Measurements from ENCODE around the gene TMEM62. TPM values are rescaled to one million over a fixed set of nuclear protein-coding genes. Genes with fewer than 3 reads are reported as not detected.
"Not testable (repeated sequence)": the region's sequence is repeated elsewhere in the genome, so short reads cannot be mapped to it uniquely, and the experiment has no call there.

TMEM62 gene
- total and polyA plus RNA-seq, 9 of the 15 experiments (the other 6 are each of a cell fraction or from before 2014, with no cell fraction given) = 4.4 to 16.6 (median 11.1) TPM

DNA sequence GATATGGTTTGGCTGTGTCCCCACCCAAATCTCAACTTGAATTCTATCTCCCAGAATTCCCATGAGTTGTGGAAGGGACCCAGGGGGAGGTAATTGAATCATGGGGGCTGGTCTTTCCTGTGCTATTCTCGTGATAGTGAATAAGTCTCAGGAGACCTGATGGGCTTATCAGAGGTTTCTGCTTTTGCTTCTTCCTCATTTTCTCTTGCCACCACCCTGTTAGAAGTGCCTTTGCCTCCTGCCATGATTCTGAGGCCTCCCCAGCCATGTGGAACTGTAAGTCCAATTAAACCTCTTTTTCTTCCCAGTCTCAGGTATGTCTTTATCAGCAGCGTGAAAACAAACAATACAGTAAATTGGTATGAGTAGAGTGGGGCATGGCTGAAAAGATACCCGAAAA is 64.4 kb downstream of the TMEM62 start:
- peaks cover 34% of the 10 kb centered on the region for H3K36me3 ChIP-seq (ENCODE audit: control insufficient read depth, insufficient read depth, low read length)
- H3K4me2 ChIP-seq (ENCODE audit: insufficient read depth, low read length); in situ Hi-C loops (cut with MboI); H3K4me1 ChIP-seq (replicated peaks in 1 of 2; ENCODE audit: control insufficient read depth in 2 of 2, insufficient read depth in 2 of 2, low read length in 2 of 2); FAIRE-seq; H3K4me3 ChIP-seq; H3K9me1 ChIP-seq (ENCODE audit: control insufficient read depth, insufficient read depth, low read length); ATAC-seq; H2AFZ ChIP-seq (ENCODE audit: low read depth, low read length); H4K20me1 ChIP-seq (replicated peaks; ENCODE audit: control insufficient read depth, insufficient read depth, low read length); intact Hi-C loops (cut with micrococcal nuclease); H3K9ac ChIP-seq (ENCODE audit: insufficient read depth in 1 of 2, low read depth in 2 of 2, low read length in 2 of 2); H3K27me3 ChIP-seq (ENCODE audit: control insufficient read depth in 2 of 2, insufficient read depth in 2 of 2, low read length in 2 of 2); H3K9me3 ChIP-seq (replicated peaks; ENCODE audit: control insufficient read depth, insufficient read depth, low read depth, low read length); DNase-seq (ENCODE audit: extremely low read depth in 1 of 4, low spot score in 3 of 4); BruUV-seq (replicated peaks); H3K27ac ChIP-seq (ENCODE audit: extremely low read depth, low read depth, low read length); H3K79me2 ChIP-seq (ENCODE audit: control insufficient read depth, insufficient read depth, low read length): not testable (repeated sequence)
- WGBS (ENCODE audit: insufficient coverage, low coverage, missing lambda C conversion rate) = 50% methylated on average over 3 of the region's 3 CpGs
- TF ChIP-seq ZNF766 (CRISPR knock-in tag; conservative IDR thresholded peaks at IDR 0.05) = peak; percentile 82
- POLR2A ChIA-PET = interaction anchor here (0.7 to 1.4 kb wide), 2 partner anchors 12 to 78 kb away, joined by 3 to 4 read pairs; no protein-coding TSS in a partner anchor
- CTCF ChIA-PET (ENCODE audit: low intra/inter-chr PET ratio) = interaction anchor here (0.7 kb wide), 1 partner anchor 490 kb away, joined by 3 read pairs; no protein-coding TSS in a partner anchor

DNA sequence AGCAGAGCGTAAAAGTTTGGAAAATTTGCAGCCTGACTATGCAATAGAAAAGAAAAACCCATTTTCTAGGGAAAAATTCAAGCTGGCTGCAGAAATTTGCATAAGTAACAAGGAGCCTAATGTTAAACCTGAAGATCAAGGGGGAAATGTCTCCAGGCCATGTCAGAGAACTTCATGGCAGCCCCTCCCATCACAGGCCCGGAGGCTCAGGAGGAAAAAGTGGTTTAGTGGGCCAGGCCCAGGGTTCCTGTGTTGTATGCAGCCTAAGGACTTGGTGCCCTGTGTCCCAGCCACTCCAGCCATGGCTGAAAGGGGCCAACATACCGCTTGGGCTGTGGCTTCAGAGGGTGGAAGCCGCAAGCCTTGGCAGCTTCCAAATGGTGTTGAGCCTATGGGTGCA is 65.2 kb downstream of the TMEM62 start:
- DNase-seq (ENCODE audit: extremely low read depth in 1 of 4, low spot score in 3 of 4); BruUV-seq (replicated peaks); H3K9me1 ChIP-seq (ENCODE audit: control insufficient read depth, insufficient read depth, low read length); CTCF ChIA-PET (ENCODE audit: low intra/inter-chr PET ratio); H3K27ac ChIP-seq (ENCODE audit: extremely low read depth, low read depth, low read length); H3K4me1 ChIP-seq (replicated peaks in 1 of 2; ENCODE audit: control insufficient read depth in 2 of 2, insufficient read depth in 2 of 2, low read length in 2 of 2); H3K4me3 ChIP-seq; H3K79me2 ChIP-seq (ENCODE audit: control insufficient read depth, insufficient read depth, low read length); FAIRE-seq; intact Hi-C loops (cut with micrococcal nuclease); H3K9ac ChIP-seq (ENCODE audit: insufficient read depth in 1 of 2, low read depth in 2 of 2, low read length in 2 of 2); H2AFZ ChIP-seq (ENCODE audit: low read depth, low read length); H3K27me3 ChIP-seq (ENCODE audit: control insufficient read depth in 2 of 2, insufficient read depth in 2 of 2, low read length in 2 of 2); H4K20me1 ChIP-seq (replicated peaks; ENCODE audit: control insufficient read depth, insufficient read depth, low read length); ATAC-seq; H3K9me3 ChIP-seq (replicated peaks; ENCODE audit: control insufficient read depth, insufficient read depth, low read depth, low read length); H3K4me2 ChIP-seq (ENCODE audit: insufficient read depth, low read length); in situ Hi-C loops (cut with MboI): not testable (repeated sequence)
- 45% methylated on average over 4 of the region's 4 CpGs for WGBS (ENCODE audit: insufficient coverage, low coverage, missing lambda C conversion rate)
- H3K36me3 ChIP-seq (ENCODE audit: control insufficient read depth, insufficient read depth, low read length) = peaks cover 28% of the 10 kb centered on the region
- TF ChIP-seq ZFP36 (IDR thresholded peaks at IDR 0.05; ENCODE audit: low read depth, low read length, partially characterized antibody) = peak; percentile 66
- TF ChIP-seq TRIM28 (IDR thresholded peaks at IDR 0.05) = peak; percentile 64; the same call in 1 of the 2 replicates
- TF ChIP-seq, protein P1, sequence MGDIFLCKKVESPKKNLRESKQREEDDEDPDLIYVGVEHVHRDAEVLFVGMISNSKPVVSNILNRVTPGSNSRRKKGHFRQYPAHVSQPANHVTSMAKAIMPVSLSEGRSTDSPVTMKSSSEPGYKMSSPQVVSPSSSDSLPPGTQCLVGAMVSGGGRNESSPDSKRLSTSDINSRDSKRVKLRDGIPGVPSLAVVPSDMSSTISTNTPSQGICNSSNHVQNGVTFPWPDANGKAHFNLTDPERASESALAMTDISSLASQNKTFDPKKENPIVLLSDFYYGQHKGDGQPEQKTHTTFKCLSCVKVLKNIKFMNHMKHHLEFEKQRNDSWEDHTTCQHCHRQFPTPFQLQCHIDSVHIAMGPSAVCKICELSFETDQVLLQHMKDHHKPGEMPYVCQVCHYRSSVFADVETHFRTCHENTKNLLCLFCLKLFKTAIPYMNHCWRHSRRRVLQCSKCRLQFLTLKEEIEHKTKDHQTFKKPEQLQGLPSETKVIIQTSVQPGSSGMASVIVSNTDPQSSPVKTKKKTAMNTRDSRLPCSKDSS (IDR thresholded peaks at IDR 0.05; ENCODE audit: low read depth, partially characterized antibody) = peak; percentile 14
- POLR2A ChIA-PET = interaction anchor here (0.8 to 1.4 kb wide), 2 partner anchors 11 to 13 kb away, joined by 4 to 7 read pairs; partner anchors contain the start of gene CCNDBP1

Data from K562 (cell line).